Stimulated activated naive CD8-positive, alpha-beta T cell treated with anti-CD3 and anti-CD28 coated beads, Interleukin-15, amount 100 ng/mL, for 72 hours (primary cell): ENCODE data around the gene ASIC3.
A peak's percentile ranks its signal among the peaks of the same experiment; 100 is the strongest.

Experiments
- ATAC-seq: fragments of 150-1000 bp; cut with Tn5 transposase; 2 replicates; pipeline ENCODE4 v1.10.0; 2021; ENCODE audit warnings: mild to moderate bottlenecking, moderate library complexity
- DNase-seq, 2 donors: peaks; one replicate each; pipeline ENCODE4 v3.0.0; 2021 to 2022
- H3K27ac Mint-ChIP-seq, 2 donors: one replicate each; pipeline ENCODE4 v1.8.0; 2022; ENCODE audit warnings: mild to moderate bottlenecking in 2 of 2, mixed read lengths in 2 of 2, moderate library complexity in 2 of 2
- H3K27me3 Mint-ChIP-seq: one replicate; pipeline ENCODE4 v1.8.0; 2022; ENCODE audit warnings: mixed read lengths
- H3K4me1 Mint-ChIP-seq: one replicate; pipeline ENCODE4 v1.8.0; 2022; ENCODE audit warnings: mild to moderate bottlenecking, mixed read lengths
- H3K4me3 Mint-ChIP-seq, 2 donors: one replicate each; pipeline ENCODE4 v1.8.0; 2022; ENCODE audit warnings: mild to moderate bottlenecking in 2 of 2, mixed read lengths in 2 of 2, moderate library complexity in 1 of 2
- H3K9me3 Mint-ChIP-seq, 2 donors: one replicate each; pipeline ENCODE4 v1.8.0; 2022; ENCODE audit warnings: mixed read lengths in 2 of 2

Gene ASIC3

GRCh38 chr7:151080067-151080521 is 31.8 kb downstream of the ASIC3 start:
- Mint-ChIP-seq H3K27ac (peak overlapping the region; percentile 95 to 97), H3K4me1 (peaks cover 60% of the 10 kb centered on the region), H3K9me3 (no peaks in the 10 kb centered on the region), H3K4me3 (peak overlapping the region; percentile 85 to 92), H3K27me3 (peaks cover 8% of the 10 kb centered on the region)
- ATAC-seq (peak; percentile 3), DNase-seq (no peak)

GRCh38 chr7:151080522-151081169 is 32.3 kb downstream of the ASIC3 start, which contains the start of gene FASTK:
Gene FASTK (minus strand): TSS chr7:151080809. CDS start chr7:151080766, 43 bp downstream.
- H3K4me1 Mint-ChIP-seq: peaks cover 65% of the 10 kb centered on the region
- peaks cover 13% of the 10 kb centered on the region for H3K27me3 Mint-ChIP-seq

GRCh38 chr7:151081170-151082101 is 33.1 kb downstream of the ASIC3 start:
- ATAC-seq (no peak), DNase-seq (no peak)
- Mint-ChIP-seq H3K27ac (peak overlapping the region; percentile 31 to 69), H3K9me3 (no peaks in the 10 kb centered on the region), H3K27me3 (peaks cover 18% of the 10 kb centered on the region), H3K4me1 (peaks cover 64% of the 10 kb centered on the region), H3K4me3 (peak overlapping the region; percentile 96 to 99)

More at GRCh38 chr7:151080522-151081169, 32.3 kb downstream of the ASIC3 start, which contains the start of gene FASTK:
- peak; percentile 86 to 89 for DNase-seq
- peak within 1 kb of the TSS; percentile 96 to 99 for H3K4me3 Mint-ChIP-seq
- peak; percentile 85 for ATAC-seq
- H3K27ac Mint-ChIP-seq: peak within 1 kb of the TSS; percentile 95 to 97
- H3K9me3 Mint-ChIP-seq: no peaks in the 10 kb centered on the region

GRCh38 chr7:151082141-151083070 is 34.1 kb downstream of the ASIC3 start:
- H3K4me1 Mint-ChIP-seq: peaks cover 64% of the 10 kb centered on the region
- peak overlapping the region; percentile 96 to 99 for H3K4me3 Mint-ChIP-seq
- H3K27me3 Mint-ChIP-seq: peaks cover 18% of the 10 kb centered on the region
- DNase-seq (no peak), ATAC-seq (no peak)
- H3K27ac Mint-ChIP-seq: peak overlapping the region; percentile 69 to 97
- H3K9me3 Mint-ChIP-seq: no peaks in the 10 kb centered on the region

GRCh38 chr7:151083071-151083823 is 34.9 kb downstream of the ASIC3 start, which contains the start of gene TMUB1:
Gene TMUB1 (minus strand): TSS chr7:151083493. CDS start chr7:151082563, 930 bp downstream.
- DNase-seq (peak; percentile 77 to 82), ATAC-seq (peak; percentile 66)
- Mint-ChIP-seq H3K4me1 (peaks cover 65% of the 10 kb centered on the region), H3K27ac (peak within 1 kb of the TSS; percentile 3 to 97), H3K9me3 (no peaks in the 10 kb centered on the region), H3K27me3 (peaks cover 18% of the 10 kb centered on the region), H3K4me3 (peak within 1 kb of the TSS; percentile 96 to 99)

GRCh38 chr7:151083824-151084160 is 35.5 kb downstream of the ASIC3 start:
- DNase-seq: no peak
- Mint-ChIP-seq H3K27me3 (peaks cover 20% of the 10 kb centered on the region), H3K27ac (no peak overlapping the region), H3K4me3 (peak overlapping the region; percentile 96 to 99), H3K4me1 (peaks cover 65% of the 10 kb centered on the region), H3K9me3 (no peaks in the 10 kb centered on the region)
- no peak for ATAC-seq

GRCh38 chr7:151085329-151085690 is 37.0 kb downstream of the ASIC3 start:
- Mint-ChIP-seq H3K4me3 (peak overlapping the region; percentile 84 to 91), H3K27ac (peak overlapping the region in 1 of 2 donors; percentile 8), H3K27me3 (peaks cover 34% of the 10 kb centered on the region), H3K4me1 (peaks cover 63% of the 10 kb centered on the region), H3K9me3 (no peaks in the 10 kb centered on the region)
- no peak for DNase-seq
- ATAC-seq: no peak

GRCh38 chr7:151085691-151086620 is 37.6 kb downstream of the ASIC3 start, which contains the start of gene AGAP3:
Gene AGAP3 (plus strand): TSS chr7:151086475. CDS start chr7:151086742, 267 bp downstream.
- DNase-seq (peak; percentile 26 to 41), ATAC-seq (peak; percentile 21)

GRCh38 chr7:151086802-151087244 is 38.5 kb downstream of the ASIC3 start:
- H3K4me3 Mint-ChIP-seq: peak overlapping the region; percentile 63 to 90
- H3K9me3 Mint-ChIP-seq: no peaks in the 10 kb centered on the region
- ATAC-seq (peak; percentile 22), DNase-seq (peak in 1 of 2 donors; percentile 35)
- peaks cover 34% of the 10 kb centered on the region for H3K27me3 Mint-ChIP-seq
- peaks cover 58% of the 10 kb centered on the region for H3K4me1 Mint-ChIP-seq
- peak overlapping the region; percentile 48 to 83 for H3K27ac Mint-ChIP-seq

More at GRCh38 chr7:151085691-151086620, 37.6 kb downstream of the ASIC3 start, which contains the start of gene AGAP3:
- Mint-ChIP-seq H3K9me3 (no peaks in the 10 kb centered on the region), H3K4me3 (peak within 1 kb of the TSS; percentile 90 to 91), H3K4me1 (peaks cover 63% of the 10 kb centered on the region), H3K27me3 (peaks cover 34% of the 10 kb centered on the region), H3K27ac (peak within 1 kb of the TSS; percentile 63 to 83)

GRCh38 chr7:151087245-151088018 is 39.1 kb downstream of the ASIC3 start:
- Mint-ChIP-seq H3K4me3 (peak overlapping the region; percentile 63 to 90), H3K9me3 (no peaks in the 10 kb centered on the region), H3K27me3 (peaks cover 34% of the 10 kb centered on the region), H3K4me1 (peaks cover 51% of the 10 kb centered on the region), H3K27ac (peak overlapping the region in 1 of 2 donors; percentile 83)
- peak; percentile 43 for ATAC-seq
- DNase-seq: peak; percentile 37 to 58

- no peak for ATAC-seq
- Mint-ChIP-seq H3K4me3 (peak overlapping the region; percentile 63 to 90), H3K9me3 (no peaks in the 10 kb centered on the region), H3K27ac (no peak overlapping the region), H3K4me1 (peaks cover 45% of the 10 kb centered on the region), H3K27me3 (peaks cover 34% of the 10 kb centered on the region)
- no peak for DNase-seq
Observed at GRCh38 chr7:151088019-151088855, 39.9 kb downstream of the ASIC3 start.
